IPS-NIHi7 (cell line): Measurements from ENCODE around the gene HMBS.

Source experiments
- DNase-seq: peaks from one replicate; pipeline ENCODE4 v3.0.0; 2012; ENCODE audit warnings: mixed read lengths; ENCODE audit errors: extremely low spot score

HMBS gene

GRCh38 chr11:119067371-119068222, 17.1 kb upstream of the HMBS start, which contains the start of gene VPS11:
Gene VPS11 (plus strand): TSS chr11:119067818. CDS start chr11:119067824, 6 bp downstream.
- DNase-seq, result peak; percentile 99

DNA sequence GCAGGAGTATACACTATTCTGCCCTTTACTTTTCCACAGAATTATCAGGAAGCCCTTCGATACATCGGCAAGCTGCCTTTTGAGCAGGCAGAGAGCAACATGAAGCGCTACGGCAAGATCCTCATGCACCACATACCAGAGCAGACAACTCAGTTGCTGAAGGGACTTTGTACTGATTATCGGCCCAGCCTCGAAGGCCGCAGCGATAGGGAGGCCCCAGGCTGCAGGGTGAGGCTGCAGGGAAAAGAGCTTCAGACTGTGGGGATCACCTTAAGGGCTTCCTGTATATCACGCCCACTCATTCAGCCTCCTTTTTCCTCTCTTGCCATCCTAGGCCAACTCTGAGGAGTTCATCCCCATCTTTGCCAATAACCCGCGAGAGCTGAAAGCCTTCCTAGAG, 6.8 kb upstream of the HMBS start:
- DNase-seq, result no peak

DNA sequence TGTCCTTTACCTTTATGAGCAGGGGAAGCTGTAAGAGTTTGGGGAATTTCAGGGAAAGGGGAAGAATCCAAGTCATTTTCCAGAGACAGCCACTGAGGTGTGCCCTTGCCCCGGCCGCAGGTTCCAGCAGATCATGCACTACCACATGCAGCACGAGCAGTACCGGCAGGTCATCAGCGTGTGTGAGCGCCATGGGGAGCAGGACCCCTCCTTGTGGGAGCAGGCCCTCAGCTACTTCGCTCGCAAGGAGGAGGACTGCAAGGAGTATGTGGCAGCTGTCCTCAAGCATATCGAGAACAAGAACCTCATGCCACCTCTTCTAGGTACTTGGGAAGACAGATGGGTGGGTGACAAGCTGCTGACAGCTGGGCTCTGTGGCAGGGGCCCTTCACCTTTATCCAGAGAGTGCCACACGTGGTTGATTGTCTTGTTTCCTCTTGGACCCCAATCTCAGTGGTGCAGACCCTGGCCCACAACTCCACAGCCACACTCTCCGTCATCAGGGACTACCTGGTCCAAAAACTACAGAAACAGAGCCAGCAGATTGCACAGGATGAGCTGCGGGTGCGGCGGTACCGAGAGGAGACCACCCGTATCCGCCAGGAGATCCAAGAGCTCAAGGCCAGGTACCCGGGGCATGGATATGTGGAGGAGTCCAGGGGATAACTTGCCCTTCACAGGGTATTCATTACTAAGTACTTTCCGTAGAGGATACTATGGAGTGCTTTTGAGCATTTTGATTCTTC, 5.8 kb upstream of the HMBS start:
- no peak for DNase-seq

DNA sequence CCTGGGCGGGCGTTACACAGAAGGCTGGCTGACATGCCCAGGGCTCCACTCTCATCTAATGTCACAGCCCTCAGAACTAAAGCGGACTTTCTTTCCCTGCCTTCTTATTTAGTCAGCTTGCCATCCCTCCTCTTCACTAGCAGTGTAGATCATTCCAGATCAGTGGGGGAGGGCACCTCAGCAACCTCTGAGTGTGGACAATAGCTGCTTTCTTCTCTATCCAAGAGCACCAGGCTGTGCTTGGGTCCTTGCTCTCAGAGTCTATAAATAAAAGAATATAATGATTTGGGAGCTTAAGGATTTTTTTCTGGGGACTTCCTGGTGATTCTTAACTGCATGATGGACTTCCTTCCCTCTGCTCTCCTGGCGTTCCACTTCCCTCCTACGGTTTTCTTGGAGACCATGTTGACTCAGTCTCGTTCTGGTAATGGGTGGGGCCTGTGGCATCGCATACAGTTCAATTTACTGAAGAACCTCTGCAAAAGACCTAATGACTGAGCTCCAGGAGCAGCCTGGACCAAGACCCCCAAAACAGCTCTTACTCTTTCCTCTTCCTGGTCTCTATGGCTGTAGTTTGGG, 2.9 kb upstream of the HMBS start:
- DNase-seq, result no peak

GRCh38 chr11:119085437-119085847, 761 bp downstream of the HMBS start:
- no peak for DNase-seq

GRCh38 chr11:119087123-119087522, 2.4 kb downstream of the HMBS start:
- DNase-seq, result no peak

DNA sequence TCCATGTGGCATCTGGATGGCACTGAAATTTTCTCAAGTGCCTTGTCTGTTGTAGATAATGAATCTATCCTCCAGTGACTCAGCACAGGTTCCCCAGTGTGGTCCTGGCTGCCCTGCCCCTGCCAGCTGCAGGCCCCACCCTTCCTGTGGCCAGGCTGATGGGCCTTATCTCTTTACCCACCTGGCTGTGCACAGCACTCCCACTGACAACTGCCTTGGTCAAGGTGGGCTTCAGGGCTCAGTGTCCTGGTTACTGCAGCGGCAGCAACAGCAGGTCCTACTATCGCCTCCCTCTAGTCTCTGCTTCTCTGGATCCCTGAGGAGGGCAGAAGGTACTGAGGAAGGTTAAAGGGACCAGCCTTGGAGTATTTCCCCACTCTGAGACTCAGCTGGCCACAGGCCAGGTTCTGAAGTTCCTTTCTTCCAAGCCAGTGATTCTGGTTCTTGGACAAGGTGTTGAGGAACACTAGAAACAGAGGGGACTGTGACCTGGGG, 3.1 kb downstream of the HMBS start:
- DNase-seq, result no peak

DNA sequence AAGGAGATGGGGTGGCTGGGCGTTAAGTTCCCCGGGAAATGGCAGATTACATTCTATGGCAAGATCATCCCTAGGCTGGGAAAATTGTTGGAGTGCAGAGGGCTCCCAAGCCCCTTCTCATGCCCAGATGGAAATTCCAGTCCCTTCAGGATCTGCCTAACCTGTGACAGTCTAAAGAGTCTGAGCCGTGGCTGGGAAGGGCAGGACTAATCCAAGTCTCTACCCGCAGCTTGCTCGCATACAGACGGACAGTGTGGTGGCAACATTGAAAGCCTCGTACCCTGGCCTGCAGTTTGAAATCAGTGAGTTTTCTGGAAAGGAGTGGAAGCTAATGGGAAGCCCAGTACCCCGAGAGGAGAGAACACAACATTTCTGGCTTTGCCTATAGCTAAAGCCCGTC, 3.7 kb downstream of the HMBS start:
- DNase-seq, result no peak

- no peak for DNase-seq
These were observed 4.6 kb downstream of the HMBS start for GRCh38 chr11:119089319-119089718.

DNA sequence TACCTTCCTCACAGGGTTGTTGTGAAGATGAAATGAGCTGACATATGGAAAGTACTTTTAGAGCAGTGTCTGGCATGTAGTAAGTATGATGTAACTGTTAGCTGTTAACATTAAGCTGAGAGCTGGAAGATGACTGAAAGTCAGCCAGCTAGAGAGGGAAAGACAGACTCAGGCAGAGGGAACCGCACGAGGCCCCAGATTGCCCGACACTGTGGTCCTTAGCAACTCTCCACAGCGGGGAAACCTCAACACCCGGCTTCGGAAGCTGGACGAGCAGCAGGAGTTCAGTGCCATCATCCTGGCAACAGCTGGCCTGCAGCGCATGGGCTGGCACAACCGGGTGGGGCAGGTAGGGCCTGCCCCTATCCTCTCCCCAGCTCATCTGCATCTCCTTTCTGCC, 6.5 kb downstream of the HMBS start:
- DNase-seq, result no peak

DNA sequence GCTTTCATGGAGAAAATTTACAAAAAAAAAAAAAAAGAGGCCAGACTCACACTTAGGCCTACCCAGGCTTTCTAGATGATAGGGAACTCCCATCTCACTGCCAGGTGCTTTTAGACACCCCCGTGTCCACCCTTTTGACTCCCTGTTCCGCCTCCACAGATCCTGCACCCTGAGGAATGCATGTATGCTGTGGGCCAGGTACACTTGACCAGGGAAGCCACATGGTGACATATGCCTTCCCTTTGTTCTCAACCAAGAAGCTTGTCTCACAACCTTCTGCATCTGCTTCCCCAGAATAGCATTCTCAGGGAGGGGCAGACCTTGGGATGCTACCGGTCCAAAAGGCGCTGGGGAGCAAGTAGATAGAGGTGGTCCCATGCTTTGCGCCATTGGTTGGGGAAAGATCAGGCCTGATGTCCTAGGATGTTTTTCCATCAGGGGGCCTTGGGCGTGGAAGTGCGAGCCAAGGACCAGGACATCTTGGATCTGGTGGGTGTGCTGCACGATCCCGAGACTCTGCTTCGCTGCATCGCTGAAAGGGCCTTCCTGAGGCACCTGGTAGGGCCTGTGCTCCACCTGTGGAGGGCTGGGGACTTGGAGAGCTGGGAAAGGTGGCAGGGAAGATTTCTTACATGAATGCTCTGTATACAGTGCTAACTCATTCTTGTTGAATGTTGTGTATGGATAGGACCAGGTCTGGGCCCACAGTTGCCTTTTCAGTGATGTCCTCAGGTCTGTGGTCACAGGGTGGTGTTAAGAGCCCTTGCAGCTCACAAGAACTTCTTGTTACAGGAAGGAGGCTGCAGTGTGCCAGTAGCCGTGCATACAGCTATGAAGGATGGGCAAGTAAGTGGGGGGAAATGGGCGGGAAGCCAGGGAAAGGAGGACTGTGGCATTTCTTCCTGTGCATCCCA, 7.5 kb downstream of the HMBS start:
- no peak for DNase-seq

- no peak for DNase-seq
These were observed 8.5 kb downstream of the HMBS start for GRCh38 chr11:119092880-119093842.

GRCh38 chr11:119093942-119094815, 9.5 kb downstream of the HMBS start:
- DNase-seq, result no peak

DNA sequence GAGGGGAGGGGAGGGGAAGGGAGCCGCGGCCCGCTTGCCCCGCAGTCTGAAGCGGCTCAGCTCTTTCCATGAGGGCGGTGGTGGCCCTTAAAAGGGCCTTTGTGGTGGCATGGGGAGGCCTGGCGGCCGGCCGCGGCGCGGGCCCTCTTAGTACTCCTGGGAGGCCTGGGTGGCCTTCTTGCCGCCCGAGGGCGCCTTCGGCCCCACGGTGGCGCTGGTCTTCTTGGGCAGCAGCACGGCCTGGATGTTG, 10.1 kb downstream of the HMBS start:
- DNase-seq, result peak; percentile 33

DNA sequence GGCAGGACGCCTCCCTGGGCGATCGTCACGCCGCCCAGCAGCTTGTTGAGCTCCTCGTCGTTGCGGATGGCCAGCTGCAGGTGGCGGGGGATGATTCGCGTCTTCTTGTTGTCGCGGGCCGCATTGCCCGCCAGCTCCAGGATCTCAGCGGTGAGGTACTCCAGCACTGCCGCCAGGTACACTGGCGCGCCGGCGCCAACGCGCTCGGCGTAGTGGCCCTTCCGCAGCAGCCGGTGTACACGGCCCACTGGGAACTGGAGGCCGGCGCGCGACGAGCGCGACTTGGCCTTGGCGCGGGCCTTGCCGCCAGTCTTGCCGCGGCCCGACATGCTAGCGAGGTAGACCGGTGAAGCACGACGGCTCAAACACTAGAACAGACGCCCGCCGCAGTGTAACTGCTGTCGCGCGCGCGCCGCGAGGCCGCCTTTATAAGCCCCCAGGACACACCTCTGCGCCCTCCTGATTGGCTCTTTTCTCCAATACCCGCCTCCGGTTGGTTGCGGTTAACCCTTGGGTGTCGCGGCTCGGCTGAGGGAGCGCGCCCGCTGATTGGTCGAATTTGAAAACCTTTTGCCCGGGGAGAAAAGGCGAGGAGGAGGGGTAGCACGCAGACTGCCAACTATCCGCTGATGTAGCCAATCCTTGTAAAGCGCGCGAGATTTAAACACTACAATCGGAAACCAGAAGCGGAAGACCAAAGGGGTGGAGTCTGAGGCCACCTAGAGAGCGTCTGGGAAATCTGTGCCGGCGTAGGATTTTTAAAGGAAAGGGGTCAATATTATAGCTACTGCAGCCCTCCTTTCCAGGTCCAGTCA, 10.6 kb downstream of the HMBS start:
- DNase-seq, result peak; percentile 99

GRCh38 chr11:119099711-119100110, 15.0 kb downstream of the HMBS start:
- no peak for DNase-seq

DNA sequence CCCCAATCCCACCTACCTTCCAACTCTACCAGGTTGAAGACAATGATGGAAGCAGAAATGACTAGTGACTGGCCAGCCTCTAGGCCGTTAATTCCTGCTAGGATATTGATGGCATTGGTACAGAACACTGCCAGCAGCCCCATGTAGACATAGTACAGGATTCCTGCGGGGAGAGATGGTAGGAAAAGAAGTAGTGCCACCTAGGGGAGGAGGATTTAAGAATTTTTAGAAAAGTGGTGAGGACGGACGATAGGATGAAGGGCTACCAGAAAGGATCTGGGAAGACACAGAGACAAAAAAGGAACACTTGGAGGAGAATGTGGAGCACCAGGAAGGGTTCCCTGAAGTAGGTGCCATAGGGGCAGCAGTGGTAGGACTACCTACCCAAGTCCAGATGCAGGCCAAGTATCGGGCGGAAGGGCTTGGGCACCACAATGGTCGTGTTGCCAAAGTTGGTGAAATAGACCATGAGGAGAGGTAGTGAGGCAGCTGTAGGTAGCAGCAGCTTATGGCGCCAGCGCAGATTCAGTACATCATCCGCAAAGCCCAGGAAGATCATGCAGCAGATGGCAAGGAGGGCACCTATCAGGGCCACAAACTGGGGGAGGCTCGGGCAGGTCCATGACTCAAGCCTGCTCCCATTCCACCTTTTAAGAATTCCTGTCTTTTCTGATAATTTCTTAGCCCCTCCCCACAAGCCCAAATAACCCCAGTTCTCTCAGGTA, 15.7 kb downstream of the HMBS start:
- peak; percentile 26 for DNase-seq
